ENCODE data around the gene HACE1.
A peak's percentile ranks its signal among the peaks of the same experiment; 100 is the strongest.
"Not testable (repeated sequence)": the region's sequence is repeated elsewhere in the genome, so short reads cannot be mapped to it uniquely, and the experiment has no call there.

The HACE1 gene

GRCh38 chr6:104820820-104821219, 38.9 kb downstream of the HACE1 start:
- not testable (repeated sequence) for DNase-seq

GRCh38 chr6:104816125-104816524, 43.6 kb downstream of the HACE1 start:
- no peak for DNase-seq

GRCh38 chr6:104814743-104815142, 45.0 kb downstream of the HACE1 start:
- no peak for DNase-seq

- DNase-seq: no peak
These were observed 46.2 kb downstream of the HACE1 start for GRCh38 chr6:104813552-104813951.

GRCh38 chr6:104809116-104809515, 50.6 kb downstream of the HACE1 start:
- no peak for DNase-seq

GRCh38 chr6:104805335-104805734, 54.4 kb downstream of the HACE1 start:
- not testable (repeated sequence) for DNase-seq

- DNase-seq: no peak
These were observed 60.5 kb downstream of the HACE1 start for GRCh38 chr6:104799134-104799657.

GRCh38 chr6:104796031-104796785, 63.5 kb downstream of the HACE1 start:
- no peak for DNase-seq

- DNase-seq: no peak
These were observed 64.4 kb downstream of the HACE1 start for GRCh38 chr6:104795363-104795762.

- peak; percentile 17 for DNase-seq
These were observed 69.9 kb downstream of the HACE1 start for GRCh38 chr6:104789770-104790190.

- no peak for DNase-seq
These were observed 71.3 kb downstream of the HACE1 start for GRCh38 chr6:104788400-104788799.

GRCh38 chr6:104787305-104787704, 72.4 kb downstream of the HACE1 start:
- no peak for DNase-seq

- no peak for DNase-seq
These were observed 74.8 kb downstream of the HACE1 start for GRCh38 chr6:104784884-104785283.

GRCh38 chr6:104771258-104771832, 88.4 kb downstream of the HACE1 start:
- no peak for DNase-seq

- DNase-seq: no peak
These were observed 90.8 kb downstream of the HACE1 start for GRCh38 chr6:104768906-104769305.

GRCh38 chr6:104766595-104766994, 93.1 kb downstream of the HACE1 start:
- DNase-seq: no peak

- no peak for DNase-seq
These were observed 104.8 kb downstream of the HACE1 start for GRCh38 chr6:104754788-104755409.

GRCh38 chr6:104753251-104753650, 106.5 kb downstream of the HACE1 start:
- DNase-seq: no peak

- no peak for DNase-seq
These were observed 109.3 kb downstream of the HACE1 start for GRCh38 chr6:104750449-104750848.

GRCh38 chr6:104739124-104739523, 120.6 kb downstream of the HACE1 start:
- DNase-seq: not testable (repeated sequence)

GRCh38 chr6:104737567-104737966, 122.2 kb downstream of the HACE1 start:
- not testable (repeated sequence) for DNase-seq

GRCh38 chr6:104736545-104736944, 123.2 kb downstream of the HACE1 start:
- no peak for DNase-seq

GRCh38 chr6:104730450-104730849, 129.3 kb downstream of the HACE1 start:
- DNase-seq: no peak

GRCh38 chr6:104729433-104729832, 130.3 kb downstream of the HACE1 start:
- no peak for DNase-seq
